SU-DHL-6 (cell line): Measurements from ENCODE around the gene FAM25A.
"Not testable (repeated sequence)": the region's sequence is repeated elsewhere in the genome, so short reads cannot be mapped to it uniquely, and the experiment has no call there.

Experiments
- H2AFZ ChIP-seq: fragments of 200-600 bp; sonication (generic); 2 replicates; pipeline ENCODE4 v1.6.1; 2014; ENCODE audit warnings: low read depth, mild to moderate bottlenecking, moderate library complexity, mixed read lengths, antibody characterized with exemption, low read length; ENCODE audit not compliant: severe bottlenecking
- H3F3A ChIP-seq: fragments of 200-600 bp; shearing (Covaris generic); 2 replicates; pipeline ENCODE4 v1.6.0; 2016; ENCODE audit warnings: antibody characterized with exemption, mild to moderate bottlenecking; ENCODE audit not compliant: insufficient read depth
- H3K27ac ChIP-seq: fragments of 200-600 bp; sonication (generic); 2 replicates; pipeline ENCODE4 v1.5.1; 2016; ENCODE audit warnings: low read depth, mild to moderate bottlenecking, low read length, moderate library complexity, mixed read lengths
- H3K27me3 ChIP-seq: fragments of 200-600 bp; sonication (generic), shearing (Covaris generic); 2 replicates; pipeline ENCODE4 v1.6.0; 2014; ENCODE audit warnings: mild to moderate bottlenecking, low read length
- H3K36me3 ChIP-seq: fragments of 200-600 bp; sonication (generic); 2 replicates; pipeline ENCODE4 v1.6.1; 2014; ENCODE audit warnings: mild to moderate bottlenecking, low read length, mixed read lengths
- H3K4me2 ChIP-seq: fragments of 300-600, 200-600 bp; shearing (Covaris generic), sonication (generic); 2 replicates; pipeline ENCODE4 v1.6.0; 2014; ENCODE audit warnings: low read length, low read depth, mild to moderate bottlenecking; ENCODE audit not compliant: poor library complexity, severe bottlenecking
- H3K4me3 ChIP-seq: fragments of 200-600 bp; sonication (generic); 2 replicates; pipeline ENCODE4 v1.5.1; 2014; ENCODE audit warnings: antibody characterized with exemption, low read length, mild to moderate bottlenecking, mixed read lengths; ENCODE audit not compliant: insufficient read depth, poor library complexity, severe bottlenecking
- H3K79me2 ChIP-seq: fragments of 200-600 bp; sonication (generic); 2 replicates; pipeline ENCODE4 v1.6.1; 2014; ENCODE audit warnings: mild to moderate bottlenecking, low read length, moderate library complexity; ENCODE audit not compliant: insufficient read depth
- H3K9ac ChIP-seq: fragments of 200-600 bp; sonication (generic); 2 replicates; pipeline ENCODE4 v1.7.0; 2014; ENCODE audit warnings: mild to moderate bottlenecking, low read length
- H3K9me2 ChIP-seq: fragments of 200-600 bp; sonication (generic); replicated peaks from 2 replicates; pipeline ENCODE4 v1.6.1; 2014; ENCODE audit warnings: low read length; ENCODE audit not compliant: insufficient read depth
- H3K9me3 ChIP-seq: fragments of 200-600 bp; sonication (generic); 2 replicates; pipeline ENCODE4 v1.6.1; 2014; ENCODE audit warnings: low read length, mixed read lengths; ENCODE audit not compliant: insufficient read depth
- H4K20me1 ChIP-seq: fragments of 200-600 bp; sonication (generic); 2 replicates; pipeline ENCODE4 v1.6.1; 2014; ENCODE audit warnings: low read depth, mild to moderate bottlenecking, antibody characterized with exemption, low read length, moderate library complexity, mixed read lengths
- CTCF ChIP-seq: fragments of 200-600 bp; sonication (generic); IDR thresholded peaks from one replicate; pipeline ENCODE4 v1.5.1; 2017; ENCODE audit warnings: antibody characterized with exemption, mild to moderate bottlenecking, low read length, moderate library complexity; ENCODE audit not compliant: insufficient read depth, poor library complexity, severe bottlenecking
- EZH2phosphoT487 ChIP-seq: fragments of 200-600 bp; sonication (generic), shearing (Covaris generic); conservative IDR thresholded peaks from 2 replicates; pipeline ENCODE4 v1.6.1; 2018; ENCODE audit warnings: mild to moderate bottlenecking, antibody characterized with exemption, low read length, moderate library complexity, mixed read lengths

Gene FAM25A

DNA sequence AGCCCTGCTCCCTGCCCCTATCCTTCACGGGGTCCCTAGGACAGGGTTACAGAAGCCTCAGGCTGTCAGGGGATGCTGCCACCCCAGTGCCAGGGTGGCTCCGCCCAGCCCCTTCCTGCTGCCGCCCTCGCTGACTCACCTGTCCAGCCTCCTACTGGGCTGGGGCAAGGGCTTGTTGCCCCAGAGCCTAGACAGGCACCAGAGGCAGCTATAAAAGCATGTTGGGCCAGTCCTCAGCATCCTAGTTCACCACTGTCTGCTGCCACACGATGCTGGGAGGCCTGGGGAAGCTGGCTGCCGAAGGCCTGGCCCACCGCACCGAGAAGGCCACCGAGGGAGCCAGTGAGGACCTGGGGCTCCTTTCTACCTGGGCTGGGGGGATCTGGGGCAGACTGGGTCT lies at the start of gene FAM25A:
Gene FAM25A, plus strand, starts transcription at position 239 of the 400 bp plus-strand sequence. Its CDS starts 31 bp downstream, at position 270.
- H2AFZ ChIP-seq = not testable (repeated sequence)

DNA sequence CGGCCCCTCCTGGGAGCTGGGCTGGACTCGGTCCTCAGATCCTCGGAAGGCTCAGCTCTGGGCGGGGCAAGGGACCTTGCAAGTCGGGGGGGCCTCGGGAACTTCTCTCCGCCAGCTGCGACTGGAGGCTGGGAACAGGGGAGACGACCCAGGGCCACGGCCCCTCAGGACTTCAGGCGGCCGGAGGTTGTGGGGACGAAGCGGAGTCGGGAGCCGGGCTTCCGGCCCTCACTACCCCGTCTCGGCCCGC lies 49.2 kb upstream of the FAM25A start:
- H3K79me2 ChIP-seq = no peaks in the 10 kb centered on the region
- H3K9me3 ChIP-seq = no peaks in the 10 kb centered on the region
- peak overlapping the region; percentile 97 for H2AFZ ChIP-seq
- H3F3A ChIP-seq = no peaks in the 10 kb centered on the region
- TF ChIP-seq CTCF = no peak
- no peak for TF ChIP-seq EZH2phosphoT487
- peak overlapping the region; percentile 53 for H3K4me3 ChIP-seq
- H3K27me3 ChIP-seq = no peaks in the 10 kb centered on the region
- H3K9me2 ChIP-seq = no peaks in the 10 kb centered on the region
- H3K27ac ChIP-seq = no peak overlapping the region
- H4K20me1 ChIP-seq = no peaks in the 10 kb centered on the region
- H3K9ac ChIP-seq = peak overlapping the region; percentile 61
- peak overlapping the region; percentile 68 for H3K4me2 ChIP-seq
- H3K36me3 ChIP-seq = no peaks in the 10 kb centered on the region

More for the DNA sequence above, at the start of gene FAM25A:
- H4K20me1 ChIP-seq, H3K9me2 ChIP-seq, H3K36me3 ChIP-seq, H3K4me3 ChIP-seq, H3F3A ChIP-seq, H3K27me3 ChIP-seq, H3K27ac ChIP-seq, H3K9me3 ChIP-seq, H3K9ac ChIP-seq, H3K4me2 ChIP-seq, H3K79me2 ChIP-seq: not testable (repeated sequence)

GRCh38 chr10:86971232-86971991 lies 48.7 kb upstream of the FAM25A start:
- no peaks in the 10 kb centered on the region for H3K27me3 ChIP-seq
- H3F3A ChIP-seq = no peaks in the 10 kb centered on the region
- peak overlapping the region; percentile 61 for H3K9ac ChIP-seq
- no peak for TF ChIP-seq CTCF
- TF ChIP-seq EZH2phosphoT487 = no peak
- H3K36me3 ChIP-seq = no peaks in the 10 kb centered on the region
- peak overlapping the region; percentile 53 for H3K4me3 ChIP-seq
- H3K27ac ChIP-seq = no peak overlapping the region
- H3K79me2 ChIP-seq = no peaks in the 10 kb centered on the region
- H3K9me3 ChIP-seq = no peaks in the 10 kb centered on the region
- peak overlapping the region; percentile 97 for H2AFZ ChIP-seq
- H4K20me1 ChIP-seq = no peaks in the 10 kb centered on the region
- peak overlapping the region; percentile 68 for H3K4me2 ChIP-seq
- no peaks in the 10 kb centered on the region for H3K9me2 ChIP-seq

- H3K9me3 ChIP-seq = no peaks in the 10 kb centered on the region
- no peak overlapping the region for H2AFZ ChIP-seq
- no peaks in the 10 kb centered on the region for H4K20me1 ChIP-seq
- H3K79me2 ChIP-seq = no peaks in the 10 kb centered on the region
- TF ChIP-seq EZH2phosphoT487 (no peak), CTCF (no peak)
- no peak overlapping the region for H3K27ac ChIP-seq
- no peak overlapping the region for H3K9ac ChIP-seq
- H3F3A ChIP-seq = no peaks in the 10 kb centered on the region
- no peaks in the 10 kb centered on the region for H3K9me2 ChIP-seq
- no peak overlapping the region for H3K4me3 ChIP-seq
- no peaks in the 10 kb centered on the region for H3K27me3 ChIP-seq
- no peaks in the 10 kb centered on the region for H3K36me3 ChIP-seq
- no peak overlapping the region for H3K4me2 ChIP-seq
These were observed 47.3 kb upstream of the FAM25A start for GRCh38 chr10:86972613-86973380.
